OCI-LY1 (cell line): Measurements from ENCODE around the gene RAB24.

ENCODE experiments used
- H2AFZ ChIP-seq: fragments of 200-600 bp; sonication (generic), shearing (Covaris generic); 2 replicates; pipeline ENCODE4 v1.6.0; 2014; ENCODE audit warnings: antibody characterized with exemption, mild to moderate bottlenecking, low read length
- H3F3A ChIP-seq: fragments of 200-600 bp; sonication (generic), shearing (Covaris generic); 2 replicates; pipeline ENCODE4 v1.6.0; 2014; ENCODE audit warnings: mild to moderate bottlenecking, antibody characterized with exemption, low read length, moderate library complexity; ENCODE audit not compliant: insufficient read depth
- H3K27ac ChIP-seq: fragments of 200-600 bp; sonication (generic); 2 replicates; pipeline ENCODE4 v1.5.1; 2014; ENCODE audit warnings: low read length, mixed run types, mild to moderate bottlenecking, low read depth; ENCODE audit not compliant: poor library complexity, severe bottlenecking
- H3K27me3 ChIP-seq: fragments of 200-600 bp; sonication (generic); 2 replicates; pipeline ENCODE4 v1.6.0; 2014; ENCODE audit warnings: antibody characterized with exemption, mild to moderate bottlenecking, low read length, moderate library complexity; ENCODE audit not compliant: insufficient read depth
- H3K36me3 ChIP-seq: fragments of 200-600 bp; sonication (generic); 2 replicates; pipeline ENCODE4 v1.6.1; 2014; ENCODE audit warnings: mild to moderate bottlenecking, antibody characterized with exemption, low read length, moderate library complexity, mixed read lengths; ENCODE audit not compliant: insufficient read depth
- H3K4me1 ChIP-seq: fragments of 200-600 bp; sonication (generic); 2 replicates; pipeline ENCODE4 v1.5.1; 2014; ENCODE audit warnings: mild to moderate bottlenecking, low read length, moderate library complexity; ENCODE audit not compliant: insufficient read depth, severe bottlenecking
- H3K4me2 ChIP-seq: fragments of 200-600 bp; sonication (generic), shearing (Covaris generic); 2 replicates; pipeline ENCODE4 v1.6.1; 2014; ENCODE audit warnings: low read length
- H3K4me3 ChIP-seq: fragments of 200-600 bp; sonication (generic); 2 replicates; pipeline ENCODE4 v1.5.1; 2014; ENCODE audit warnings: low read length, low read depth, mild to moderate bottlenecking, mixed read lengths; ENCODE audit not compliant: poor library complexity, severe bottlenecking
- H3K79me2 ChIP-seq: fragments of 200-600 bp; shearing (Covaris generic); 2 replicates; pipeline ENCODE4 v1.6.1; 2016; ENCODE audit warnings: mixed run types, low read length, mixed read lengths; ENCODE audit not compliant: insufficient read depth
- H3K9ac ChIP-seq: fragments of 200-600 bp; sonication (generic), shearing (Covaris generic); 2 replicates; pipeline ENCODE4 v1.6.1; 2014; ENCODE audit warnings: mild to moderate bottlenecking, low read length, mixed read lengths
- H3K9me2 ChIP-seq: fragments of 200-600 bp; sonication (generic), shearing (Covaris generic); 2 replicates; pipeline ENCODE4 v1.6.1; 2014; ENCODE audit warnings: low read depth, mild to moderate bottlenecking, low read length, mixed read lengths
- H3K9me3 ChIP-seq: fragments of 200-600 bp; shearing (Covaris generic); 2 replicates; pipeline ENCODE4 v1.6.1; 2014; ENCODE audit warnings: low read length, mixed read lengths
- H4K20me1 ChIP-seq: fragments of 200-600 bp; sonication (generic), shearing (Covaris generic); 2 replicates; pipeline ENCODE4 v1.6.0; 2016; ENCODE audit warnings: mild to moderate bottlenecking, low read length; ENCODE audit not compliant: insufficient read depth
- EZH2 ChIP-seq: fragments of 200-600 bp; sonication (generic), shearing (Covaris generic); IDR thresholded peaks from 2 replicates; pipeline ENCODE4 v1.8.0; 2017; ENCODE audit warnings: borderline replicate concordance, mixed run types, mild to moderate bottlenecking, antibody characterized with exemption, low read length, moderate library complexity, mixed read lengths
- TF ChIP-seq, protein P1 (sequence below): fragments of 200-600 bp; sonication (generic), shearing (Covaris generic); IDR thresholded peaks from 2 replicates; pipeline ENCODE4 v1.5.1; 2017; ENCODE audit warnings: mild to moderate bottlenecking, antibody characterized with exemption, low read length, moderate library complexity, mixed read lengths

RAB24 gene

DNA sequence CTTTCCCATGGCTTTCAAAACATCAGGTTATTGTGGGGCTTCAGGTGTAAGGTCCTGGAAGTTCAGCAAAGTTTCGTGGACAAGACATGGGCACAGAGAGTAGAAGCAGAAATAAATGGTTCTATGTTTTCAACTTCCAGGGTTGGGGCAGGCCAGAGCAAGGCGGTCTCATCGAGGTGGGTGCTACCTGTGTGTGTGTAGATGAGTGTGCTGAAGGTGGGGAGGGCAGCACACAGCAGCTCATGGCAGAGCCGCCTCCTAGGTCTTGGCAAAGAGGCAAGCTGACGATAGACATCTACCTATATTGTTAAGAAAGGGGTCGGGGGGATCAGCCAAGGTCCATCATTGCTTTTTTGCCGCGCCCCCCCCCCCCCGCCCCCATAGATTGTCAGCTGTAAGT lies 3.8 kb downstream of the RAB24 start:
- Histone ChIP-seq H3K4me1 (peaks cover 43% of the 10 kb centered on the region), H3K27ac (peak overlapping the region; percentile 69), H3K9me2 (no peaks in the 10 kb centered on the region), H4K20me1 (no peaks in the 10 kb centered on the region), H3K79me2 (peaks cover 9% of the 10 kb centered on the region), H3K27me3 (no peaks in the 10 kb centered on the region), H3K36me3 (peaks cover 48% of the 10 kb centered on the region), H2AFZ (no peak overlapping the region), H3F3A (no peaks in the 10 kb centered on the region; the same call in 1 of the 2 replicates), H3K9ac (no peak overlapping the region), H3K4me2 (no peak overlapping the region), H3K4me3 (no peak overlapping the region), H3K9me3 (no peaks in the 10 kb centered on the region)
- TF ChIP-seq, protein P1, sequence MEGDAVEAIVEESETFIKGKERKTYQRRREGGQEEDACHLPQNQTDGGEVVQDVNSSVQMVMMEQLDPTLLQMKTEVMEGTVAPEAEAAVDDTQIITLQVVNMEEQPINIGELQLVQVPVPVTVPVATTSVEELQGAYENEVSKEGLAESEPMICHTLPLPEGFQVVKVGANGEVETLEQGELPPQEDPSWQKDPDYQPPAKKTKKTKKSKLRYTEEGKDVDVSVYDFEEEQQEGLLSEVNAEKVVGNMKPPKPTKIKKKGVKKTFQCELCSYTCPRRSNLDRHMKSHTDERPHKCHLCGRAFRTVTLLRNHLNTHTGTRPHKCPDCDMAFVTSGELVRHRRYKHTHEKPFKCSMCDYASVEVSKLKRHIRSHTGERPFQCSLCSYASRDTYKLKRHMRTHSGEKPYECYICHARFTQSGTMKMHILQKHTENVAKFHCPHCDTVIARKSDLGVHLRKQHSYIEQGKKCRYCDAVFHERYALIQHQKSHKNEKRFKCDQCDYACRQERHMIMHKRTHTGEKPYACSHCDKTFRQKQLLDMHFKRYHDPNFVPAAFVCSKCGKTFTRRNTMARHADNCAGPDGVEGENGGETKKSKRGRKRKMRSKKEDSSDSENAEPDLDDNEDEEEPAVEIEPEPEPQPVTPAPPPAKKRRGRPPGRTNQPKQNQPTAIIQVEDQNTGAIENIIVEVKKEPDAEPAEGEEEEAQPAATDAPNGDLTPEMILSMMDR = no peak
- TF ChIP-seq EZH2 = no peak

DNA sequence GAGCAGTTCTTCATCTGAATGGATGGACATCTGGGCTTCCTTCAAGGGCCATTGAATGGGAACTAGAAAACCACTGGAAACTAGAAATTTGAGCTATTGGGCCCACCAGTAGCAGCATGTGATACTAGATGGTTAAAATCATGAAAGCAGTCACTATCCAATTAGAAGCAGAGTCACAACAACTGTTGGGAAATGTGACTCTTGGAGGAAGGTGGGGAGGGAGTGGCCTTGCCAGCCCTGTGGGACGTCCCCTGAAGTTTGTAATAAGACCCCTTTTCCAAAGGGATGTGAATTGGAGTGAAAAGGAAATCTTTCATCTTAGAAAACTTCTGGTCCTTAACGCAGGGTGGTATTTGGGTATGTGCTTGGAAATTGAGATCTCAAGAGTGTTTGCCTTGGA lies 5.6 kb downstream of the RAB24 start:
- no peaks in the 10 kb centered on the region for H3K9me2 ChIP-seq
- TF ChIP-seq, protein P1 = no peak
- peak overlapping the region; percentile 13 for H3K27ac ChIP-seq
- no peaks in the 10 kb centered on the region; the same call in 1 of the 2 replicates for H3F3A ChIP-seq
- no peaks in the 10 kb centered on the region for H3K79me2 ChIP-seq
- H3K4me3 ChIP-seq = no peak overlapping the region
- no peaks in the 10 kb centered on the region for H3K27me3 ChIP-seq
- H4K20me1 ChIP-seq = no peaks in the 10 kb centered on the region
- H3K4me1 ChIP-seq = peaks cover 39% of the 10 kb centered on the region
- H2AFZ ChIP-seq = no peak overlapping the region
- no peak overlapping the region for H3K9ac ChIP-seq
- no peaks in the 10 kb centered on the region for H3K9me3 ChIP-seq
- peaks cover 64% of the 10 kb centered on the region for H3K36me3 ChIP-seq
- no peak overlapping the region for H3K4me2 ChIP-seq

- H3K4me1 ChIP-seq = peaks cover 33% of the 10 kb centered on the region
- H2AFZ ChIP-seq = no peak overlapping the region
- H3K36me3 ChIP-seq = peaks cover 74% of the 10 kb centered on the region
- no peak for TF ChIP-seq EZH2
- TF ChIP-seq, protein P1 = no peak
- H4K20me1 ChIP-seq = no peaks in the 10 kb centered on the region
- H3K27me3 ChIP-seq = no peaks in the 10 kb centered on the region
- H3K9ac ChIP-seq = no peak overlapping the region
- no peaks in the 10 kb centered on the region for H3K79me2 ChIP-seq
- H3K4me2 ChIP-seq = no peak overlapping the region
- no peaks in the 10 kb centered on the region; the same call in 1 of the 2 replicates for H3F3A ChIP-seq
- no peaks in the 10 kb centered on the region for H3K9me3 ChIP-seq
- H3K27ac ChIP-seq = peak overlapping the region; percentile 27
- no peak overlapping the region for H3K4me3 ChIP-seq
- H3K9me2 ChIP-seq = no peaks in the 10 kb centered on the region
Observed at GRCh38 chr5:177296581-177296980, 6.9 kb downstream of the RAB24 start.
